ENCODE measurements around the gene MRPL52. TPM values are rescaled to one million over a fixed set of nuclear protein-coding genes. Genes with fewer than 3 reads are reported as not detected.
A peak's percentile ranks its signal among the peaks of the same experiment; 100 is the strongest.
"Not testable (repeated sequence)": the region's sequence is repeated elsewhere in the genome, so short reads cannot be mapped to it uniquely, and the experiment has no call there.

The MRPL52 gene
- total RNA-seq, 1 experiment from 2014 or later: 100 TPM

DNA sequence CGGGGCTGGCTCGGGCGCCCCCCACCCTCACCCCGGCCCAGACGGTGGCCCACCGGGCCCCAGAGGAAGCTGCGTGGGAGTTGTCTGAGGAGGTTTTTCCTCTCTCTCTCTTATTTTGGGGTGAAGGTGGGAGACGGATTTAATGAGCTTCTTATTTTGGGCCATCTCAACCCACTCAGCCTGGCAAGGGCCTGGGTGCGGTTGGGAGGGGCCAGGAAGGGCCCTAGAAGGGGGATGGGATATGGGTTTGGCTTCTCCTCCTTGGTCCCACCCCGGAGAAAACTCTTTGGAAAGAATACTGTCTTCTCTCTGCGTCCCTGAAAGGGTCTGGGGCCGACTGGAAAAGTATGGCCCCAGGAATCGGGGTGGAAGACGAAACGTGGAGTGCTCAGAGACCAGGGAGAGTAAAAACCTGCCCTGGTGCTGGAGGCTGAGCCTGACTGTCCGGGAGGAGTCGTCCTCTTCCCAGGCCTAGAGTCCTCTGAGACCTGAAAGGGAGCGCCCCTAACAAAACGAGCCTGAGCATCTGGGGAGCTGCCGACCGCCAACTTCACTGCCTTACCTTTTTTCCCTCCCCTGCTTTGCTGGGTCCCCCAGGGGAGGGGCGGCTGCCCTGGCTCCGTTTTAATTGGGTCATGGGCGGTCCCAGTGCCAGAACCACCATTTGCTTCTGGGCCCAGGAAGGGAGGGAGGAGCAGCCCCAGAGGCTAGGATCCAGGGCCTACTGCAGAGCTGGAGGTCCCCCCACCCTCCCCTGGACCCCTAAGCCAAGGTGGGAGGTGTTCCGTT is 8.3 kb downstream of the MRPL52 start:
- DNase-seq (ENCODE audit: low read depth): peak; percentile 65

DNA sequence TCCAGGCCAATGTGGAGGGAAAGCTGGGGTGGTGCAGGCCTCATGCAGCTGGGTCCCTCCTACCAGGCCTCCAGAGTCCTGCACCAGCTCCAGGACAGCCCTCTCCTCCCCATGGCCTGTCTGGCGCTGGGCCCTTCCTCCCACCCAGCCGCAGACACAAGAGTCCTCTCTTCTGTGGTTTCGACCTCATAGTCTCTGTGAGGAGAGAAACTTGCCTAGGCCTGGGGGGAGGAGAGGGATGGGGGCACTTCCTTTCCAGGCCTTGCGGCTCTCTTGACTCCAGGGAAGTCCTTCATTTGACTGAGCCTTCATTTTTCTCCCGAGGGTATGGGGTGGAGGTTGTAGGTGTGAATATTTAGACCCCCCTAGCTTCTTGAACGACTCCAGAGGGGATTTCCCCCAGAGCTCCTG is 8.9 kb downstream of the MRPL52 start:
- peak; percentile 91 for DNase-seq (ENCODE audit: low read depth)

DNA sequence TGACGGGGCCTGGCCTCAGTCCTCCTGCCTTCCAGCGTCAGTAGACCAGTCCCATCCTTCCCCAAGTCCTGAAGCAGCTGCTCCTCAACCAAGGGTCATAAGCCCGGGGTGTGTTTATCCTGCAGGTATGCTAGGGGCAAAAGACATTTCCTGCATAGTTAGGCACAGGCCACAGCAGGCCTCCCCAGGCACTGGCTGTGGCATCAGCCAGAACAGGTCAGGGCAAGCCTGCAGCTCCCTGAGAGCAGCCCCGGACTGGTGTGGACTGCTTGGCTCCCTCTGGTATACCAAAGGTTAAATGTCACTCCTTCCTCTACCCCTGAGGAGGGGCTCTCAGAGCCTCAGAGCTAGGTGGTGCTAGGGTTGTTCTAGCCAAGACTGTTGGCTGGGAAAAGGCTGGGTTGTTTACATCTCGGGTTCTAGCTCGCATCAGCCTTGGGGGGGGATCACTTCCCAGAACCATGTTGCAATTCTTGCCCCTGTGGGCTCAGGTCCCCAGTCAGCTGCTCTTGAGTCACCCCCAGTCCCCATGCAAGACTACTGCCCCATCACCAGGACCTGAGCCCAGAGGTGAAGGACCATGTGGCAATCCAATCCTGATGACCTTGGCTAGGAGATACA is 9.6 kb downstream of the MRPL52 start:
- peak; percentile 47 for DNase-seq (ENCODE audit: low read depth)

DNA sequence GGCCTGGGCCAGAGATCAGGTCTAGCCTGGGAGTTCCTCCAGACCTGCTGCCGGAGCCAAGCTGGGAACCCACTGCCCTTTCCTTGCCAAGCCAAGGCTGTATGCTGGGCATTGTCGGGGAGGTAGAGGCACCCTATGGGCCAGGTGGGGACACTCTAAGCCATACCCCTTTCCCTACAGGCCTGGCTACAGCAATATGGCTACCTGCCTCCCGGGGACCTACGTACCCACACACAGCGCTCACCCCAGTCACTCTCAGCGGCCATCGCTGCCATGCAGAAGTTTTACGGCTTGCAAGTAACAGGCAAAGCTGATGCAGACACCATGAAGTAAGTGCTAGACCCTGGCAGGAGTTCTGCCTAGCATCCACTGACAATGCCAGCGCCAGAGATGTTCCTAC is 11.6 kb downstream of the MRPL52 start:
- DNase-seq (ENCODE audit: low read depth): no peak

DNA sequence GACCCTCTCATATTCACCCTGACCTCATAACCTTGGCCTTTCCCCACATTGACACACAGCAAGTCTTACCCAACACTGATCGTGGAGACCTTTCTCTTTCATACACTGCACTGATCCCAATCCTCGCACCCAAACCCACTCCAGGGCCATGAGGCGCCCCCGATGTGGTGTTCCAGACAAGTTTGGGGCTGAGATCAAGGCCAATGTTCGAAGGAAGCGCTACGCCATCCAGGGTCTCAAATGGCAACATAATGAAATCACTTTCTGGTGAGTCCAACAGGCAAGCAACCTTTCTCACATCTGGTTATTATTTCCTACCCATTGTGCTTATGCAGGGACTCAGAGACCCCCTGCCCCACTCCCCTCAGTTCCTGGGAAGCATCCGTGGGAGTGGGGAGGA is 12.1 kb downstream of the MRPL52 start:
- no peak for DNase-seq (ENCODE audit: low read depth)

DNA sequence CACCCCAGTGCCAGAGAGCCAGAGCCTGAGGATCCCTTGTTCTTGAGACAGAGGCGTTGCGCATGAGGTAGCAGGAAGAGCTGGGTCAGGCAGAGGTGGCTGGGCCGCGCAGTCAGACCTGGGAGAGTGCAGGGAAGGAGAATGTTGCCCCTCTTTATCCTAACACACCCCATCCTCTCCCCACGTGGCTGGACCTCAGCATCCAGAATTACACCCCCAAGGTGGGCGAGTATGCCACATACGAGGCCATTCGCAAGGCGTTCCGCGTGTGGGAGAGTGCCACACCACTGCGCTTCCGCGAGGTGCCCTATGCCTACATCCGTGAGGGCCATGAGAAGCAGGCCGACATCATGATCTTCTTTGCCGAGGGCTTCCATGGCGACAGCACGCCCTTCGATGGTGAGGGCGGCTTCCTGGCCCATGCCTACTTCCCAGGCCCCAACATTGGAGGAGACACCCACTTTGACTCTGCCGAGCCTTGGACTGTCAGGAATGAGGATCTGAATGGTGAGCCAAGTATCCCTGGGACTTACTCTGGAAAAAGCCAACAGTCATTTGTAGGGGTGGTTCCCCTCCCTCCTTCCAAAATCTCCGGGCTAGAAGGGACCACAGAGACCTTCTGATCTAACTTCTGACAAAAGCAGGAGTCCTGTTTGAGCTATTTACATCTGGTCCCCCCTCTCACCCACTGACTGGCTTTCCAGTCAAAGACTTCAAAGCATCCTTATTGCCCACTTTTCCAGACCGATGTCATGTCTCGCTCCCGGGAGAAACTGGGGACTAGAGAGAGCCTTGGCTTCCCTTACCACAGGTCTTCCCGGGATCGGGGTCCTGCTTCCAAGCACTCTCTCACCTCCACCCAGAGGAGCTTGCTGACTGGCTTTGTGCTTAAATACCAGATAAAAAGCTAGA is 12.8 kb downstream of the MRPL52 start:
- DNase-seq (ENCODE audit: low read depth): no peak

DNA sequence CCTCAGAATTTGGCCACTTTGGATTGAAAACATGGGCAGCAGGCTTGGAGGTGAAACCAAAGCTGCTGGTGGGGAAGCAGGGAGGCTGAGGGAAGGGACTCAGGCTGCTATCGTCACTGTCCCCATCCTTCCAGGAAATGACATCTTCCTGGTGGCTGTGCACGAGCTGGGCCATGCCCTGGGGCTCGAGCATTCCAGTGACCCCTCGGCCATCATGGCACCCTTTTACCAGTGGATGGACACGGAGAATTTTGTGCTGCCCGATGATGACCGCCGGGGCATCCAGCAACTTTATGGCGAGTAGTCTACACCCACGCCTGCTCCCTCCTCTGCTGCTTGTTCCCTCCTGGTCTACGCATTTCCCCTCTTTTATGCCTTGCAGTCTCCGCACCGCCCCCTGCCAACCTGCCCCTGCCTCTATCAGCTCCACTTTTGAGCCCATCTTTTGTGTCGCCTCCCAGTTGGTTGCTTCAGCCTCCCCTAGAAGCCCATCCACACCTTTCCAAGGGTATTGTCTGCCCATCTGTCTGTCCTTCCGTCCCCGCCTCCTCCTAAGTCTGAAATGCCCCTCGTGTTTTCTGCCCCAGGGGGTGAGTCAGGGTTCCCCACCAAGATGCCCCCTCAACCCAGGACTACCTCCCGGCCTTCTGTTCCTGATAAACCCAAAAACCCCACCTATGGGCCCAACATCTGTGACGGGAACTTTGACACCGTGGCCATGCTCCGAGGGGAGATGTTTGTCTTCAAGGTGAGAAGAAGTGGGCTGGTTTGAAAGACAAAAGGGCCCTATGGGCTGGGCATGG is 13.6 kb downstream of the MRPL52 start:
- no peak for DNase-seq (ENCODE audit: low read depth)

DNA sequence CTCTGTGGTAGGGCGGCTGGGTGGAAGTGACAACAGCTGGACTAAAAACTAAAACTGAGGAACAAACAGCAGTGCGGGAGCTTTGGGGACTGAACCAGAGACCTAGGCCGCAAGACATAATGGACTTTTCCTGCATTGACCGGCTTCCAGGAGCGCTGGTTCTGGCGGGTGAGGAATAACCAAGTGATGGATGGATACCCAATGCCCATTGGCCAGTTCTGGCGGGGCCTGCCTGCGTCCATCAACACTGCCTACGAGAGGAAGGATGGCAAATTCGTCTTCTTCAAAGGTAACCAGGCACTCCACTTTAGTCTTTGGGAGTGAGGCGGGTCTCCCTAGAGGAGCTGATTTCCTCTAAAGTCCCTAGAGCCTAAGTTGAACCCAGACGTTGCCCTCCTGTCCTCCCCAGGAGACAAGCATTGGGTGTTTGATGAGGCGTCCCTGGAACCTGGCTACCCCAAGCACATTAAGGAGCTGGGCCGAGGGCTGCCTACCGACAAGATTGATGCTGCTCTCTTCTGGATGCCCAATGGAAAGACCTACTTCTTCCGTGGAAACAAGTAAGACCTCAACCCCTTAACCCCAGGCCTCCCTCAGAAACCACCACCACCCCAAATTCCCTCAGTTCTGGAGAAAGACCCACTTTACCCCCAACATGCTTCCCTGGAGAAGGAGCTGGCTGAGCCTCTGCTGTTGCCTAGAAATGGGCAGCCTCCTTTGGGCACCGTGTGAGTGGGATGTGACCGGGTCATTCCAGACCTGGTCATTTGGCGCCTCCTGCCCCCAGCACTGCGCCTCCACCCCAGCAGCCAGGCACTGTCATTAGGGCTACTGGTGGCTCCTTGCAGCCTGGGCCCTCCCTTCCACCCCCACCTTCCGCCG is 14.8 kb downstream of the MRPL52 start:
- no peak for DNase-seq (ENCODE audit: low read depth)

DNA sequence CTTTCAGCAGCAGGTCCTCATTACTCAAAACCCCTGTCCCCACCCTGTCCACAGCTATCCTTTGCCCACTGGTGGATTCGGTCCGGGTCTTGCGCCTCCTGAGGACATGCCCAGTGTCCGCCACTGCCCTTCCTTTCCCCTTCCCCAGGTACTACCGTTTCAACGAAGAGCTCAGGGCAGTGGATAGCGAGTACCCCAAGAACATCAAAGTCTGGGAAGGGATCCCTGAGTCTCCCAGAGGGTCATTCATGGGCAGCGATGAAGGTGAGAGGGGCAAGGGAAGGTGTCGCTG is 15.4 kb downstream of the MRPL52 start:
- no peak for DNase-seq (ENCODE audit: low read depth)

DNA sequence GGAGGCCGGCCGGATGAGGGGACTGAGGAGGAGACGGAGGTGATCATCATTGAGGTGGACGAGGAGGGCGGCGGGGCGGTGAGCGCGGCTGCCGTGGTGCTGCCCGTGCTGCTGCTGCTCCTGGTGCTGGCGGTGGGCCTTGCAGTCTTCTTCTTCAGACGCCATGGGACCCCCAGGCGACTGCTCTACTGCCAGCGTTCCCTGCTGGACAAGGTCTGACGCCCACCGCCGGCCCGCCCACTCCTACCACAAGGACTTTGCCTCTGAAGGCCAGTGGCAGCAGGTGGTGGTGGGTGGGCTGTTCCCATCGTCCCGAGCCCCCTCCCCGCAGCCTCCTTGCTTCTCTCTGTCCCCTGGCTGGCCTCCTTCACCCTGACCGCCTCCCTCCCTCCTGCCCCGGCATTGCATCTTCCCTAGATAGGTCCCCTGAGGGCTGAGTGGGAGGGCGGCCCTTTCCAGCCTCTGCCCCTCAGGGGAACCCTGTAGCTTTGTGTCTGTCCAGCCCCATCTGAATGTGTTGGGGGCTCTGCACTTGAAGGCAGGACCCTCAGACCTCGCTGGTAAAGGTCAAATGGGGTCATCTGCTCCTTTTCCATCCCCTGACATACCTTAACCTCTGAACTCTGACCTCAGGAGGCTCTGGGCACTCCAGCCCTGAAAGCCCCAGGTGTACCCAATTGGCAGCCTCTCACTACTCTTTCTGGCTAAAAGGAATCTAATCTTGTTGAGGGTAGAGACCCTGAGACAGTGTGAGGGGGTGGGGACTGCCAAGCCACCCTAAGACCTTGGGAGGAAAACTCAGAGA is 16.3 kb downstream of the MRPL52 start:
- DNase-seq (ENCODE audit: low read depth): no peak

DNA sequence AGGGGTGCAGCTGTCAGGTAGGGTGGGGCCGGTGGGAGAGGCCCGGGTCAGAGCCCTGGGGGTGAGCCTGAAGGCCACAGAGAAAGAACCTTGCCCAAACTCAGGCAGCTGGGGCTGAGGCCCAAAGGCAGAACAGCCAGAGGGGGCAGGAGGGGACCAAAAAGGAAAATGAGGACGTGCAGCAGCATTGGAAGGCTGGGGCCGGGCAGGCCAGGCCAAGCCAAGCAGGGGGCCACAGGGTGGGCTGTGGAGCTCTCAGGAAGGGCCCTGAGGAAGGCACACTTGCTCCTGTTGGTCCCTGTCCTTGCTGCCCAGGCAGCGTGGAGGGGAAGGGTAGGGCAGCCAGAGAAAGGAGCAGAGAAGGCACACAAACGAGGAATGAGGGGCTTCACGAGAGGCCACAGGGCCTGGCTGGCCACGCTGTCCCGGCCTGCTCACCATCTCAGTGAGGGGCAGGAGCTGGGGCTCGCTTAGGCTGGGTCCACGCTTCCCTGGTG is 17.2 kb downstream of the MRPL52 start:
- no peak for DNase-seq (ENCODE audit: low read depth)

DNA sequence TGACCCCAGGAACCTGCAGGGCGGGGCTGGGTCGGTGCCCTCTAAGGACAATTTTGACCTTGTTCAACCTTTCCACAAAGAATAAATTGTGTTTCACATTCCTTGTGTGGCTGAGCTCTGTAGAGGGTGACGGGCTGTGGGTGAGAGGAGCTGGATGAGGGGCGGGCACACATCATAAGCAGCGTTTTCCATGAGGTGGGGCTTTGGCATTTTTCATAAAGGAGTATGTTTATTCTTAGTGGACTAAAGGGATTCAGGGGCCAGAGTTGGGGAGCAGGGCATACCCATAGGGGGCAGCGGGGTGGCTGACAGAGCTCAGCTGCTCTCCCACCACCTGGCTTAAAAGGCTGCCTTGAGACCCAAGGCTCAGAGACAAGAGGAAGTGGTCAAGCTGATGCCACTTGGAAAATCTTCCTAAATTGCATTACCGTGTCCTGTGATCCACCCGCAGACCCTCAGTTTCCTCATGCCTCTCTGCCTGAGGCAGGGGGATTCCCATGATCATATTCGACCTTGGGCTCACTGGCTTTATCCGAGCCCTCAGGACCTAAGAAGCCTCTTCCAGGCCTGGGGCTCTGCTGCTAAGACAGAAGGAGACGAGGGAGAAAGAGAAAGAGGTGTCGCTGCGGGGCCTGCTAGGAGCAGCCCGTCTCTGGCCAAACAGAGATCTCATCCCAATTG is 18.1 kb downstream of the MRPL52 start:
- DNase-seq (ENCODE audit: low read depth): peak; percentile 84

DNA sequence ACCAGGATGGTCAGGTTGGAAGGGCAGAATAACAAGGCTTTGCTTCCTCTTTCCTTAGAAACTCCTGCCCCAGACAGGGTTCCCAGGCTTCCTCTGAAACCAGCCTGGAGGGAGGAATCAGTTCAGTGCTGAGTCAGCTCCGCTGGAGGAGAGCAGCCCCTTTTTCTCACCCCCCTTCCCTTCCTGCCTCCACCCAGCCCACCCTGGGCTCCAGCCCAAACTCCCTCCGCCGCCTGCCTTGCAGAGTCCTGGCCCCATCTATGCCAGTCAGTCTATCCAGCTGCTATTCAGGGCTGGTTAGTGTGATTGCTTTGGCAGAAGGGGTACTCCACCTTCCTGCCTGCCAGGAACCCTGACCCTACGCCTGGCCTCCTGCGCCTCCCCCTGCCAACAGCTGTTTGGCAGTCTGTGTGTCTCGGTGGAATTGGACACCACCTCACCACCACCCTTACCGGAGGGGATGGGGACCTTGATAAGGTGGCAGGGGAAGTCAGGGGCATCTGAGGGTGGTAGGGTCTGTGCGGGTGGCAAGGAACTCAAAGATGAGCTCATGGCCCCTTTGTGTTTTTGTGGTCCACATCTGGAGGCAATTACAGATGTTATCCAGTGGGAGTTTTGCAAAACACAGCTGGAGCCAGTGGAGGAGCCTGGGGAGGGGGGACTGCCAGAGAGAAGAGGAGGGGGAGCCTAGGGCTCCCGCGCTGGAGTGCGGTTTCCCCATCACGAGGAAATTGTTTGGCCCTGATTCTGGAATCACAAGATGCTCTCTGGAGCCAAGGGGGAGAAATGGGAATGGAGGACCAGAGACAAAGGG is 18.9 kb downstream of the MRPL52 start:
- DNase-seq (ENCODE audit: low read depth): peak; percentile 96

DNA sequence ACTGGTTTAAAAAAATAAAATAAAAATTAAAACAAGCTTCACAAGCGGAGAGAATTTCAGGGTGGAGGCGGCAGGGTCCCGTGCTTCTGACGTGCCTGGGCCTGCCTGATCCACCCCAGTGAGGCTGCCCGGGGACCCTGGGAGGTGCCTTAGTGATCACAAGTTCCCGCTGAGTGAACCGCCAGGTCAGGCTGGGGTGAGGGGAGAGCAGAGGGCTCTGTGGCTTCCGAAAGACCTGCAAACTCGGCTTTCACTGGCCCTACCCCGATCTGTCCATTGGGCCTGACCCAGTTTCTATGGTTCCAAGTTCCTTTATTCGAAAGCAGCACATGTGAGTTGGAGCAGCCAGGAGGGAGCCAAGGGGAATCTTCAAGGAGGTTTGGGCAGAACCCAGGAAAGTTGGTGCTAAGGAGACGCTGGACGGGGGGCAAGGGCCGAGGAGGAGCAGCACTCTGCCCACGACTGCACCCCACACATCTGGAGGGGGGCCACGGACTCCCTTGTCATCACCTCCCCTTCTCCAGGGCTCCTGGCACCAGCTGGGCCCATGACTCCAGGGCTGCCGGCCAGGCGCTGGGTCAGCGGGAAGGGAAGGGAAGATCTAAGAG is 19.6 kb downstream of the MRPL52 start:
- peak; percentile 54 for DNase-seq (ENCODE audit: low read depth)

DNA sequence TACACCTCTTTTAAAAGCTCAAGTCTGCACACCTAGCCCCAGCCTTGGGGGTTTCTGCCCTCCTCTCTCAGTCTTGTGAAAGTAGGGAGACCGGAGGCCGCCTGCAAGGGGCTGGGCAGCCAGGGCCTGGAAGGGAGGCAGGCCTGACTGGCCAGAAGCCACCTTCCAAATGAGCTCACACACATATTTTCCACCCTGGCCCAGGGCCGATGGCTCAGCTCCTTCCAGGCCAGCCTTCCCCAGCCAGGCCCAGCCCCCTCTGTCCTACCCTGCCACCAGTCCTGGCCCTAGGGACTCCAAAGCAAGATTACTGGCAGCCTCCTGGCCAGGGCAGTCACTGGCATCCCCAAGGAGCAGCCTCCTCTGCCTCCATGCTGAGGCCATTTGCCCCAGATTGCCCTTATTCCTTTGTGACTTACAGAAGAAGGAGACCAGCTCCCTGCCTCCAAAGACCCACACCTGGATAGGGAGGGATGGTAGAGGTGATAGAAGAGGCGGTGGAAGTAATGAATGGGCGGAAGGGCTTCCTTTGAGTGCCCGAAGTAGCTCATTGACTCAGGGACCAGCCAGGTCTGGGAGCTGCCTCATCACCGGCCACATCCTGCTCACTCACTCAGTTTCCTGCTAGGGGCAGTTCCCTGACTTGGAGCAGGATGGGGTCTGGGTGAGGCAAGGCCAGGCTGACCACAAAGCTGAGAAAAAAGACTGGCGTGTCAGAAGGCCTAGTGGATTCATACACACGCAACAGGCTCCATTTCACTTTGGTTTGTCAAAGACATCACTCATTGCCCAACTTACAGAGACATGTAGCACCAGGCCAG is 21.5 kb downstream of the MRPL52 start:
- DNase-seq (ENCODE audit: low read depth): peak; percentile 99

DNA sequence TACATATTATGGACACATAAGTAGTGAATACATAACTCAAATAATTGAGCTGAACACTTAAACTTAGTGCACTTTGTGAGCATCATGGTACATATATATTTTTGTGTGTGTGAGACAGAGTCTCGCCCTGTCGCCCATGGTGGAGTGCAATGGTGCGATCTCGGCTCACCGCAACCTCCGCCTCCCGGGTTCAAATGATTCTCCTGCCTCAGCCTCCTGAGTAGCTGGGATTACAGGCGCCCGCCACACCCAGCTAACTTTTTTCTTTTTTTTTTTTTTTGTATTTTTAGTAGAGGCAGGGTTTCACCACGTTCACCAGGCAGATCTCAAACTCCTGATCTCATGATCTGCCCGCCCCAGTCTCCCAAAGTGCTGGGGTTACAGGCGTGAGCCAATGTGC is 22.5 kb downstream of the MRPL52 start:
- DNase-seq (ENCODE audit: low read depth): not testable (repeated sequence)

DNA sequence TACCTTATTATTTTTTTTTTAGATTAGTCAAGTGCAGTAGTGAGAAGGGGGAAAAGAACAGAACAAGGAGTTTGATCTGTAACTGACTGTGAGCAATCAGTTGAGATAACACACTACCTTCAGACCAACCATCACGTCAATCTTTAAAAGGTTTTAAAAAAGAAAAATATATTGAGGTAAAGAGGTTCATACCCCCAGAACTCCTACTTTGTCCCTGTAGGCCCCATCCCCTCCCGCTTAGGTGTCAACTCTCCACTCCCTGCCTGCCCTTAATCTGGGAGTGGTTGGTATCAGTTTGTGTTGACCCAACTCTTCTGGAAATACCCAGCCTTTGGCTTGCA is 22.9 kb downstream of the MRPL52 start:
- no peak for DNase-seq (ENCODE audit: low read depth)

Data from RPMI7951 (cell line).